CD4-positive, alpha-beta memory T cell (primary cell): ENCODE measurements around the gene SPRR2A. TPM values are rescaled to one million over a fixed set of nuclear protein-coding genes. Genes with fewer than 3 reads are reported as not detected.

Experiments
- CTCF ChIA-PET: fragments of 350-600 bp; sonication (Branson Sonifier 250); formaldehyde crosslinking; loops from one replicate; lab custom pipeline; 2021; ENCODE audit warnings: inconsistent platforms; ENCODE audit not compliant: partially characterized antibody; lab: Charles Lee
- POLR2A ChIA-PET: fragments of 350-600 bp; sonication (Branson Sonifier 250); formaldehyde crosslinking; loops from one replicate; lab custom pipeline; 2021; ENCODE audit not compliant: partially characterized antibody; lab: Charles Lee
- DNase-seq, 5 donors: peaks; one replicate each; pipeline versions ENCODE4 v3.0.0 to v3.0.0-alpha.2; 2020 to 2022; ENCODE audit warnings: mixed read lengths in 1 of 5
- H3K27ac ChIP-seq: one replicate; pipeline ENCODE4 v1.7.0; 2013; ENCODE audit warnings: low read depth, low read length
- H3K27me3 ChIP-seq: 2 replicates; pipeline ENCODE4 v1.7.0; 2013; ENCODE audit warnings: mild to moderate bottlenecking, low read length, moderate library complexity; ENCODE audit not compliant: insufficient read depth
- H3K36me3 ChIP-seq: 2 replicates; pipeline ENCODE4 v1.7.0; 2013; ENCODE audit warnings: mild to moderate bottlenecking, low read length, moderate library complexity; ENCODE audit not compliant: insufficient read depth
- H3K4me1 ChIP-seq: 2 replicates; pipeline ENCODE4 v1.7.0; 2013; ENCODE audit warnings: mild to moderate bottlenecking, low read length, moderate library complexity; ENCODE audit not compliant: insufficient read depth
- H3K4me3 ChIP-seq, 2 donors: one replicate each; pipeline ENCODE4 v1.7.0; 2013; ENCODE audit warnings: low read length in 2 of 2, mild to moderate bottlenecking in 1 of 2
- H3K9me3 ChIP-seq, 2 donors: one replicate each; pipeline ENCODE4 v1.7.0; 2013; ENCODE audit warnings: low read length in 2 of 2, control low read depth in 1 of 2; ENCODE audit not compliant: control insufficient read depth in 1 of 2
- H3K27ac Mint-ChIP-seq, 7 donors: one replicate each; pipeline ENCODE4 v1.8.0; 2020 to 2021; ENCODE audit warnings: mixed read lengths in 7 of 7, mild to moderate bottlenecking in 6 of 7, inconsistent platforms in 3 of 7, moderate library complexity in 3 of 7
- H3K27me3 Mint-ChIP-seq, 2 donors: one replicate each; pipeline ENCODE4 v1.8.0; 2020 to 2021; ENCODE audit warnings: mixed read lengths in 2 of 2
- H3K36me3 Mint-ChIP-seq, 2 donors: one replicate each; pipeline ENCODE4 v1.8.0; 2020 to 2021; ENCODE audit warnings: mixed read lengths in 2 of 2, inconsistent platforms in 1 of 2, mild to moderate bottlenecking in 1 of 2
- H3K4me1 Mint-ChIP-seq, 4 donors: one replicate each; pipeline ENCODE4 v1.8.0; 2020 to 2021; ENCODE audit warnings: mixed read lengths in 4 of 4, mild to moderate bottlenecking in 1 of 4
- H3K4me3 Mint-ChIP-seq, 8 donors: one replicate each; pipeline ENCODE4 v1.8.0; 2020 to 2021; ENCODE audit warnings: mixed read lengths in 8 of 8, mild to moderate bottlenecking in 7 of 8, moderate library complexity in 6 of 8, inconsistent platforms in 3 of 8
- H3K9me3 Mint-ChIP-seq, 8 donors: one replicate each; pipeline ENCODE4 v1.8.0; 2020 to 2021; ENCODE audit warnings: mixed read lengths in 8 of 8, mild to moderate bottlenecking in 5 of 8, inconsistent platforms in 3 of 8, moderate library complexity in 1 of 8
- intact Hi-C: fragments of 100-400 bp; cut with micrococcal nuclease; formaldehyde crosslinking; loops from one replicate; pipeline ENCODE4 v1.15.1; 2023
- polyA plus RNA-seq, 2 donors: library from polyadenylated mRNA; unstranded; fragments of 300-500 nt; fragmentation: Illumina TruSeq; gene quantifications; one replicate each; pipeline ENCODE4 v1.2.3, GENCODE V29; 2021
- total RNA-seq, 2 experiments: library from RNA; stranded (reverse); gene quantifications; one replicate each; pipeline ENCODE4 v1.2.3, GENCODE V29; 2021

SPRR2A gene
- not detected for total RNA-seq
- polyA plus RNA-seq: not detected

GRCh38 chr1:153057375-153057774 lies at the start of gene SPRR2A:
SPRR2A (minus strand) TSS chr1:153057512; CDS start chr1:153056735, 777 bp downstream.
- H3K36me3 Mint-ChIP-seq: no peaks in the 10 kb centered on the region
- peaks cover 8 to 17% of the 10 kb centered on the region in 2 donors for H3K27me3 Mint-ChIP-seq
- Histone ChIP-seq H3K27me3 (peaks cover 4% of the 10 kb centered on the region), H3K27ac (no peak within 1 kb of the TSS), H3K4me1 (no peaks in the 10 kb centered on the region), H3K9me3 (no peaks in the 10 kb centered on the region), H3K4me3 (no peak within 1 kb of the TSS), H3K36me3 (no peaks in the 10 kb centered on the region)
- no peak within 1 kb of the TSS for H3K4me3 Mint-ChIP-seq
- intact Hi-C loops: no loop called here
- POLR2A ChIA-PET: no interaction called here
- CTCF ChIA-PET: no interaction called here
- no peak for DNase-seq
- no peak within 1 kb of the TSS for H3K27ac Mint-ChIP-seq
- peaks cover 0 to 4% (median 0%) of the 10 kb centered on the region in 8 donors for H3K9me3 Mint-ChIP-seq
- H3K4me1 Mint-ChIP-seq: no peaks in the 10 kb centered on the region

- peaks cover 10 to 20% of the 10 kb centered on the region in 2 donors for H3K27me3 Mint-ChIP-seq
- Histone ChIP-seq H3K27ac (no peak overlapping the region), H3K36me3 (no peaks in the 10 kb centered on the region), H3K4me1 (no peaks in the 10 kb centered on the region), H3K27me3 (peaks cover 8% of the 10 kb centered on the region), H3K4me3 (no peak overlapping the region), H3K9me3 (no peaks in the 10 kb centered on the region)
- DNase-seq: no peak
- no peak overlapping the region for H3K4me3 Mint-ChIP-seq
- ChIA-PET CTCF (no interaction called here), POLR2A (no interaction called here)
- no peaks in the 10 kb centered on the region for H3K4me1 Mint-ChIP-seq
- H3K27ac Mint-ChIP-seq: no peak overlapping the region
- peaks cover 0 to 3% (median 0%) of the 10 kb centered on the region in 8 donors for H3K9me3 Mint-ChIP-seq
- intact Hi-C loops: no loop called here
- H3K36me3 Mint-ChIP-seq: no peaks in the 10 kb centered on the region
These were observed 42.9 kb upstream of the SPRR2A start for GRCh38 chr1:153100245-153100644.

- ChIA-PET CTCF (no interaction called here), POLR2A (no interaction called here)
- H3K9me3 Mint-ChIP-seq: no peaks in the 10 kb centered on the region
- H3K36me3 Mint-ChIP-seq: no peaks in the 10 kb centered on the region
- Histone ChIP-seq H3K27ac (no peak overlapping the region), H3K27me3 (peaks cover 8% of the 10 kb centered on the region), H3K4me3 (no peak overlapping the region), H3K36me3 (no peaks in the 10 kb centered on the region), H3K9me3 (no peaks in the 10 kb centered on the region), H3K4me1 (no peaks in the 10 kb centered on the region)
- H3K27ac Mint-ChIP-seq: no peak overlapping the region
- peaks cover 10 to 18% of the 10 kb centered on the region in 2 donors for H3K27me3 Mint-ChIP-seq
- no peaks in the 10 kb centered on the region for H3K4me1 Mint-ChIP-seq
- no peak for DNase-seq
- intact Hi-C loops: no loop called here
- no peak overlapping the region for H3K4me3 Mint-ChIP-seq
These were observed 42.2 kb upstream of the SPRR2A start for GRCh38 chr1:153099461-153100045.

DNA sequence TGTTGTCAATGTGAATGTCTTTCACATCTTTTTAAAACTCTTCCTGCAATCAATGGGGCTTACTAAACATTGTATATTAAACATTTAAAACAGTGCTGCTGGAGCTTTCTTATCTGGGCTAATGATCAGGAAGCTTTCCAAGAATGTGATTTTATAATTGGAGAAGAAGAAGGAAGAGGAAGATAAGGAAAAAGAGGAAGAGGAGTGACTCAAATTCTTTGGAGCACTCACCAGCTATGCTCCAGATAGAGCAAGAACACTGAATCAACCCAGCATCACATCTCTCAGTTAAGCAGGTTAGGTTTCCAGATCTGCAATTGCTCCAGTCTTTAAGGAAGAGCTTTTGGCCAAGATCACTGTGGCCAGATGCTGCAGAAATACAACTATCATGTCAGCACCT lies 38.5 kb upstream of the SPRR2A start:
- Histone ChIP-seq H3K27me3 (peaks cover 8% of the 10 kb centered on the region), H3K9me3 (no peaks in the 10 kb centered on the region), H3K4me1 (no peaks in the 10 kb centered on the region), H3K27ac (no peak overlapping the region), H3K4me3 (no peak overlapping the region), H3K36me3 (no peaks in the 10 kb centered on the region)
- peaks cover 7 to 13% of the 10 kb centered on the region in 2 donors for H3K27me3 Mint-ChIP-seq
- ChIA-PET CTCF (no interaction called here), POLR2A (no interaction called here)
- no peak for DNase-seq
- no peak overlapping the region for H3K4me3 Mint-ChIP-seq
- H3K4me1 Mint-ChIP-seq: no peaks in the 10 kb centered on the region
- H3K9me3 Mint-ChIP-seq: peaks cover 0 to under 1% (median 0%) of the 10 kb centered on the region in 8 donors
- no peak overlapping the region for H3K27ac Mint-ChIP-seq
- intact Hi-C loops: no loop called here
- H3K36me3 Mint-ChIP-seq: no peaks in the 10 kb centered on the region

- H3K4me1 Mint-ChIP-seq: no peaks in the 10 kb centered on the region
- Histone ChIP-seq H3K9me3 (no peaks in the 10 kb centered on the region), H3K4me1 (no peaks in the 10 kb centered on the region), H3K36me3 (no peaks in the 10 kb centered on the region), H3K27ac (no peak within 1 kb of the TSS), H3K27me3 (peaks cover 8% of the 10 kb centered on the region), H3K4me3 (no peak within 1 kb of the TSS)
- intact Hi-C loops: loop anchor here (1.0 kb wide), 1 partner anchor 25 kb away; no protein-coding TSS in a partner anchor
- H3K27ac Mint-ChIP-seq: no peak within 1 kb of the TSS
- no peak for DNase-seq
- peaks cover 0 to 2% (median 0%) of the 10 kb centered on the region in 8 donors for H3K9me3 Mint-ChIP-seq
- ChIA-PET CTCF (no interaction called here), POLR2A (no interaction called here)
- no peak within 1 kb of the TSS for H3K4me3 Mint-ChIP-seq
- peaks cover 7 to 10% of the 10 kb centered on the region in 2 donors for H3K27me3 Mint-ChIP-seq
- H3K36me3 Mint-ChIP-seq: no peaks in the 10 kb centered on the region
These were observed 37.1 kb upstream of the SPRR2A start, which contains the start of gene SPRR2E for GRCh38 chr1:153094426-153094825. SPRR2E (minus strand) TSS chr1:153094526; CDS start chr1:153093751, 775 bp downstream.

GRCh38 chr1:153087652-153088051 lies 30.3 kb upstream of the SPRR2A start:
- H3K36me3 Mint-ChIP-seq: no peaks in the 10 kb centered on the region
- ChIA-PET POLR2A (no interaction called here), CTCF (no interaction called here)
- H3K27me3 ChIP-seq: no peaks in the 10 kb centered on the region
- no peaks in the 10 kb centered on the region for H3K4me1 ChIP-seq
- H3K27ac ChIP-seq: no peak overlapping the region
- no peak overlapping the region for H3K27ac Mint-ChIP-seq
- no peak overlapping the region for H3K4me3 ChIP-seq
- no peaks in the 10 kb centered on the region for H3K9me3 ChIP-seq
- H3K9me3 Mint-ChIP-seq: peaks cover 0 to 4% (median 0%) of the 10 kb centered on the region in 8 donors
- intact Hi-C loops: no loop called here
- H3K27me3 Mint-ChIP-seq: peaks cover 11 to 14% of the 10 kb centered on the region in 2 donors
- no peak for DNase-seq
- no peaks in the 10 kb centered on the region for H3K36me3 ChIP-seq
- H3K4me3 Mint-ChIP-seq: no peak overlapping the region
- no peaks in the 10 kb centered on the region for H3K4me1 Mint-ChIP-seq

DNA sequence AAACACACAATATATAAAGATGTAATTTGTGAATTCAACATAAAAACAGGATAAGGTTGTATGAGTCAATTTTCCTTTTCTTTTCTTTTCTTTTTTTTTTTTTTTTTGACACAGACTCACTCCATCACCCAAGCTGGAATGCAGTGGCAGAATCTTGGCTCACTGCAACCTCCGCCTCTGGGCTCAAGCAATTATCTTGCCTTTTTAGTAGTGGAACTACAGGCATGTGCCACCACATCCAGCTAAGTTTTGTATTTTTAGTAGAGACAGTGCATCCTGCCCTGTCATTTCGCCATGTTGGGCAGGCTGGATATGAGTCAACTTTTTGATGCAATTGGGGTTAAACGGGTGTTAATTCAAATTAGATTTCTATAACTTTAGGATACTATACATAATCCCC lies 24.4 kb upstream of the SPRR2A start:
- H3K27ac ChIP-seq: no peak overlapping the region
- no peak for DNase-seq
- no peaks in the 10 kb centered on the region for H3K4me1 Mint-ChIP-seq
- ChIA-PET CTCF (no interaction called here), POLR2A (no interaction called here)
- H3K27me3 Mint-ChIP-seq: peaks cover 14 to 18% of the 10 kb centered on the region in 2 donors
- intact Hi-C loops: no loop called here
- no peaks in the 10 kb centered on the region for H3K36me3 ChIP-seq
- no peaks in the 10 kb centered on the region for H3K9me3 ChIP-seq
- no peaks in the 10 kb centered on the region for H3K36me3 Mint-ChIP-seq
- peaks cover 5 to 20% (median 11%) of the 10 kb centered on the region in 8 donors for H3K9me3 Mint-ChIP-seq
- no peaks in the 10 kb centered on the region for H3K4me1 ChIP-seq
- H3K4me3 Mint-ChIP-seq: no peak overlapping the region
- H3K27me3 ChIP-seq: no peaks in the 10 kb centered on the region
- H3K4me3 ChIP-seq: no peak overlapping the region
- H3K27ac Mint-ChIP-seq: no peak overlapping the region
